Sigmoid colon (tissue), 7 donors: Measurements from ENCODE around the gene ATP2A2. TPM values are rescaled to one million over a fixed set of nuclear protein-coding genes. Genes with fewer than 3 reads are reported as not detected.
"Not testable (repeated sequence)": the region's sequence is repeated elsewhere in the genome, so short reads cannot be mapped to it uniquely, and the experiment has no call there.

Experiments used
- DNase-seq: peaks from one replicate; pipeline ENCODE4 v3.0.0-alpha.2; 2019
- H3K27ac ChIP-seq, 4 donors: fragments of 200-600 bp; sonication (generic); one replicate each; pipeline ENCODE4 v1.5.1; 2016 to 2019; ENCODE audit warnings: mild to moderate bottlenecking in 1 of 4
- H3K27me3 ChIP-seq, 3 donors: fragments of 200-600 bp; sonication (generic); one replicate each; pipeline ENCODE4 v1.5.1; 2019; ENCODE audit warnings: mild to moderate bottlenecking in 1 of 3
- H3K36me3 ChIP-seq, 4 donors: fragments of 200-600 bp; sonication (generic); one replicate each; pipeline ENCODE4 v1.5.1; 2016 to 2019
- H3K4me1 ChIP-seq, 4 donors: fragments of 200-600 bp; sonication (generic); one replicate each; pipeline ENCODE4 v1.5.1; 2017 to 2019
- H3K4me3 ChIP-seq, 4 donors: fragments of 200-600 bp; sonication (generic); one replicate each; pipeline ENCODE4 v1.5.1; 2017 to 2019; ENCODE audit warnings: mild to moderate bottlenecking in 2 of 4, moderate library complexity in 1 of 4
- H3K9me3 ChIP-seq, 4 donors: fragments of 200-600 bp in 3 of 4; sonication (generic) in 3 of 4; one replicate each; pipeline versions ENCODE4 v1.5.1 to v1.6.1; 2013 to 2019
- CTCF ChIP-seq, 4 experiments: fragments of 450-650 bp in 3 of 4; fragments of 200-600 bp in 1 of 4; IDR thresholded peaks; one replicate each; pipeline ENCODE4 v1.5.1; 2016 to 2019; ENCODE audit warnings: antibody characterized with exemption in 4 of 4, mild to moderate bottlenecking in 3 of 4, moderate library complexity in 2 of 4
- EP300 ChIP-seq, 4 donors: sonication (generic); formaldehyde crosslinking; IDR thresholded peaks; one replicate each; pipeline ENCODE4 v1.6.1; 2017; ENCODE audit warnings: antibody characterized with exemption in 4 of 4
- POLR2A ChIP-seq, 2 donors: fragments of 450-650 bp; IDR thresholded peaks; one replicate each; pipeline ENCODE4 v1.6.1; 2016; ENCODE audit warnings: antibody characterized with exemption in 2 of 2, mild to moderate bottlenecking in 2 of 2, moderate library complexity in 2 of 2
- POLR2AphosphoS5 ChIP-seq, 4 donors: sonication (generic); formaldehyde crosslinking; IDR thresholded peaks; one replicate each; pipeline ENCODE4 v1.6.1; 2017; ENCODE audit warnings: antibody characterized with exemption in 4 of 4
- WGBS, 2 donors: extraction: QIAGEN DNeasy Blood & Tissue Kit; methylation state at CpG; one replicate each; pipeline ENCODE4 v1.1.7; 2013; 5-methylcytosine and 5-hydroxymethylcytosine counted together
- intact Hi-C: fragments of 100-400 bp; cut with DNase I; formaldehyde crosslinking; loops from one replicate; pipeline ENCODE4 v1.15.1; 2023
- polyA plus RNA-seq, 3 donors: library from polyadenylated mRNA; stranded (reverse); fragments of 200-250 nt; gene quantifications; one replicate each; pipeline ENCODE4 v1.2.3, GENCODE V29; 2013
- total RNA-seq, 4 donors: library from RNA; depleted of rRNA; stranded (reverse); fragments of >200 nt; gene quantifications; one replicate each; pipeline ENCODE4 v1.1.0, GENCODE V29; 2016
- donor health status: healthy with polysubstance abuse.
- donor health status: Bipolar disorder and iron deficiency.
- donor health status: healthy.

Gene ATP2A2
- total and polyA plus RNA-seq, 7 donors: 16.6 to 121 (median 84.9) TPM

DNA sequence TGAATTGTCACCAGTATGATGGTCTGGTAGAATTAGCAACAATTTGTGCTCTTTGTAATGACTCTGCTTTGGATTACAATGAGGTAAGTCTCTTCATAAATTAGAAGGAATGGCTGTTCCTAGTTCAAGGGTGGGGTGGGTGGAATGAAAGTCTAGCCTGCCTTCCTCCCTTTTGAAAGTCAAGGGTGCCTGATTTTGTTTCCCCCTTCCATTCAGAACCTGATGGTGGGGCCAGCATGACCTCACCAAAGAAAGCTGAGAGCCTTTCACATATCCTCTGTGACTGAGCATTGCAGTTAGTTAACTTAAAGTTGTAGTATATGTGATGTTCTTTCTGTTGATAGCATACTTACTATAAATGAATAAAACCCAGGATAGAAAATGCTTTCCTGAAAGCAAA lies 52.2 kb downstream of the ATP2A2 start:
- Histone ChIP-seq H3K4me1 (peaks cover 0 to 18% (median 14%) of the 10 kb centered on the region in 4 donors), H3K9me3 (no peaks in the 10 kb centered on the region), H3K36me3 (peaks cover 17 to 79% (median 53%) of the 10 kb centered on the region in 4 donors), H3K4me3 (no peak overlapping the region), H3K27me3 (no peaks in the 10 kb centered on the region), H3K27ac (no peak overlapping the region)
- TF ChIP-seq EP300 (IDR thresholded peaks at IDR 0.05) (no peak), POLR2AphosphoS5 (IDR thresholded peaks at IDR 0.05) (no peak)
- intact Hi-C loops: no loop called here
- DNase-seq: no peak

GRCh38 chr12:110335481-110336045 lies 54.5 kb downstream of the ATP2A2 start:
- Histone ChIP-seq H3K4me3 (no peak overlapping the region), H3K9me3 (no peaks in the 10 kb centered on the region), H3K27ac (no peak overlapping the region), H3K27me3 (no peaks in the 10 kb centered on the region), H3K4me1 (peaks cover 0 to 28% (median 14%) of the 10 kb centered on the region in 4 donors), H3K36me3 (peaks cover 21 to 85% (median 57%) of the 10 kb centered on the region in 4 donors)
- 91 to 94% methylated on average over 4 of the region's 4 CpGs for WGBS, 2 donors
- intact Hi-C loops: no loop called here
- DNase-seq: no peak
- TF ChIP-seq CTCF (IDR thresholded peaks at IDR 0.05) (no peak), POLR2AphosphoS5 (IDR thresholded peaks at IDR 0.05) (no peak), EP300 (IDR thresholded peaks at IDR 0.05) (no peak), POLR2A (IDR thresholded peaks at IDR 0.05) (no peak)

- 91 to 94% methylated on average over 11 of the region's 11 CpGs for WGBS, 2 donors
- H3K27ac ChIP-seq: peak overlapping the region in 1 of 4 donors; percentile 33
- H3K27me3 ChIP-seq: no peaks in the 10 kb centered on the region
- intact Hi-C loops: no loop called here
- no peak overlapping the region for H3K4me3 ChIP-seq
- H3K36me3 ChIP-seq: peaks cover 33 to 100% (median 81%) of the 10 kb centered on the region in 4 donors
- H3K9me3 ChIP-seq: no peaks in the 10 kb centered on the region
- H3K4me1 ChIP-seq: peaks cover 0 to 10% (median 0%) of the 10 kb centered on the region in 4 donors
- no peak for DNase-seq
- no peak for TF ChIP-seq POLR2A (IDR thresholded peaks at IDR 0.05)
- TF ChIP-seq POLR2AphosphoS5 (IDR thresholded peaks at IDR 0.05): no peak
- TF ChIP-seq CTCF (IDR thresholded peaks at IDR 0.05): no peak
- TF ChIP-seq EP300 (IDR thresholded peaks at IDR 0.05): no peak
These were observed 57.1 kb downstream of the ATP2A2 start for GRCh38 chr12:110337912-110338710.

GRCh38 chr12:110338754-110339153 lies 57.7 kb downstream of the ATP2A2 start:
- Histone ChIP-seq H3K27me3 (no peaks in the 10 kb centered on the region), H3K27ac (peak overlapping the region in 1 of 4 donors; percentile 33), H3K4me1 (peaks cover 0 to 10% (median 0%) of the 10 kb centered on the region in 4 donors), H3K9me3 (no peaks in the 10 kb centered on the region), H3K4me3 (no peak overlapping the region), H3K36me3 (peaks cover 38 to 100% (median 83%) of the 10 kb centered on the region in 4 donors)
- 72 to 79% methylated on average over 3 of the region's 3 CpGs for WGBS, 2 donors
- no peak for TF ChIP-seq POLR2AphosphoS5 (IDR thresholded peaks at IDR 0.05)
- TF ChIP-seq POLR2A (IDR thresholded peaks at IDR 0.05): no peak
- TF ChIP-seq CTCF (IDR thresholded peaks at IDR 0.05): no peak
- TF ChIP-seq EP300 (IDR thresholded peaks at IDR 0.05): no peak
- DNase-seq: no peak
- intact Hi-C loops: no loop called here

- Histone ChIP-seq H3K27me3 (no peaks in the 10 kb centered on the region), H3K4me3 (no peak overlapping the region), H3K4me1 (peaks cover 0 to 10% (median 0%) of the 10 kb centered on the region in 4 donors), H3K9me3 (no peaks in the 10 kb centered on the region), H3K36me3 (peaks cover 42 to 100% (median 84%) of the 10 kb centered on the region in 4 donors), H3K27ac (no peak overlapping the region)
- intact Hi-C loops: no loop called here
- 19 to 70% methylated on average over 8 of the region's 8 CpGs for WGBS, 2 donors
- TF ChIP-seq CTCF (IDR thresholded peaks at IDR 0.05) (no peak), POLR2A (IDR thresholded peaks at IDR 0.05) (no peak), POLR2AphosphoS5 (IDR thresholded peaks at IDR 0.05) (no peak), EP300 (IDR thresholded peaks at IDR 0.05) (no peak)
- DNase-seq: no peak
These were observed 58.3 kb downstream of the ATP2A2 start for GRCh38 chr12:110339184-110339952.

DNA sequence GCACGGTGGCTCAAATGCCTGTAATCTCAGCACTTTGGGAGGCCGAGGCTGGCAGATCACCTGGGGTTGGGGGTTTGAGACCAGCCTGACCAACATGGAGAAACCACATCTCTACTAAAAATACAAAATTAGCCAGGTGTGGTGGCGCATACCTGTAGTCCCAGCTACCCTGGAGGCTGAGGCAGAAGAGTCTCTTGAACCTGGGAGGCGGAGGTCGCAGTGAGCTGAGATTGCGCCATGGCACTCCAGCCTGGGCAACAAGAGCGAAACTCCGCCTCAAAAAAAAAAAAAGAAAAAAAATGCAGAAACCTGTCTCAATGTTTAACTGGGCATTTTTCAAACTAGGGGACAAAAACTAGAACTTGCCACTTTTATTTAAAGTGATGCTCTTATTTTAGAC lies 59.2 kb downstream of the ATP2A2 start:
- H3K4me3 ChIP-seq, H3K9me3 ChIP-seq, H3K27me3 ChIP-seq, H3K27ac ChIP-seq, intact Hi-C loops, H3K4me1 ChIP-seq, DNase-seq: not testable (repeated sequence)
- peaks cover 51 to 100% (median 85%) of the 10 kb centered on the region in 4 donors for H3K36me3 ChIP-seq
- WGBS, 2 donors: 93 to 95% methylated on average over 8 of the region's 8 CpGs
